GM12878 (cell line): ENCODE measurements around the gene FRAS1. TPM values are rescaled to one million over a fixed set of nuclear protein-coding genes. Genes with fewer than 3 reads are reported as not detected.

Experiments
- ATAC-seq: fragments of 200-7000 bp; cut with Tn5 transposase; 3 replicates; pipeline ENCODE4 v1.9.1; 2020; ENCODE audit warnings: mild to moderate bottlenecking, moderate library complexity
- BruUV-seq: library from RNA; stranded (reverse); fragments of 400-500 nt; replicated peaks from 2 replicates; lab custom pipeline; 2021; lab: Mats Ljungman, UMichigan
- CTCF ChIA-PET: fragments of 300-600 bp; sonication (Branson Sonifier 250); formaldehyde crosslinking; extraction: SDS; loops from one replicate; lab custom pipeline; 2021; ENCODE audit warnings: inconsistent platforms; lab: Yijun Ruan, JAX
- POLR2A ChIA-PET: fragments of 350-600 bp; formaldehyde crosslinking; extraction: SDS; loops from one replicate; lab custom pipeline; 2021; ENCODE audit warnings: inconsistent platforms; lab: Charles Lee
- RAD21 ChIA-PET: fragments of 300-600 bp; sonication (Branson Sonifier 250); formaldehyde crosslinking; loops from one replicate; lab custom pipeline; 2023; ENCODE audit warnings: antibody characterized with exemption; ENCODE audit not compliant: unreplicated experiment; lab: Charles Lee
- SMC1A ChIA-PET: fragments of 300-600 bp; sonication (Branson Sonifier 250); formaldehyde crosslinking; loops from one replicate; lab custom pipeline; 2023; ENCODE audit not compliant: unreplicated experiment, uncharacterized antibody; lab: Charles Lee
- DNase-seq: peaks from one replicate; pipeline ENCODE4 v3.0.0-alpha.2; 2011; ENCODE audit warnings: low read depth, low spot score
- FAIRE-seq: peaks from 3 replicates; lab custom pipeline; 2011; peaks lifted over from hg19 to GRCh38; lab: Jason Lieb, UNC
- H2AFZ ChIP-seq: 2 replicates; pipeline ENCODE4 v1.6.0; 2011; ENCODE audit warnings: low read depth, low read length, control low read depth; ENCODE audit not compliant: control insufficient read depth
- H3K27ac ChIP-seq: 2 replicates; pipeline ENCODE4 v1.5.1; 2011; ENCODE audit warnings: control low read depth; ENCODE audit not compliant: control insufficient read depth, insufficient read depth
- H3K27me3 ChIP-seq, 2 experiments: replicated peaks in 1 of 2; 2 replicates each; pipeline versions ENCODE4 v1.6.0 to v1.6.1; 2011; ENCODE audit warnings: low read length in 1 of 2; ENCODE audit not compliant: control insufficient read depth in 2 of 2, insufficient read depth in 2 of 2
- H3K36me3 ChIP-seq, 2 experiments: 2 replicates each; pipeline ENCODE4 v1.5.1; 2011; ENCODE audit warnings: low read length in 1 of 2; ENCODE audit not compliant: control insufficient read depth in 2 of 2, insufficient read depth in 2 of 2
- H3K4me1 ChIP-seq: 2 replicates; pipeline ENCODE4 v1.6.1; 2011; ENCODE audit warnings: mild to moderate bottlenecking, low read length, moderate library complexity, mixed read lengths; ENCODE audit not compliant: control insufficient read depth, insufficient read depth
- H3K4me2 ChIP-seq: 2 replicates; pipeline ENCODE4 v1.6.0; 2011; ENCODE audit warnings: control low read depth; ENCODE audit not compliant: control insufficient read depth, insufficient read depth
- H3K4me3 ChIP-seq: fragments of 200-600 bp; sonication (generic); 2 replicates; pipeline ENCODE4 v1.5.1; 2016
- H3K79me2 ChIP-seq: 2 replicates; pipeline ENCODE4 v1.6.0; 2011; ENCODE audit warnings: low read length; ENCODE audit not compliant: control insufficient read depth, insufficient read depth
- H3K9ac ChIP-seq: 2 replicates; pipeline ENCODE4 v1.8.0; 2011; ENCODE audit warnings: low read length, control low read depth, mixed read lengths; ENCODE audit not compliant: control insufficient read depth, insufficient read depth
- H3K9me3 ChIP-seq: replicated peaks from 3 replicates; pipeline ENCODE4 v1.5.1; 2011; ENCODE audit warnings: mild to moderate bottlenecking, low read length; ENCODE audit not compliant: control insufficient read depth, insufficient read depth
- H4K20me1 ChIP-seq: 2 replicates; pipeline ENCODE4 v1.6.0; 2011; ENCODE audit not compliant: control insufficient read depth, insufficient read depth
- CBX3 ChIP-seq: fragments of 200-600 bp; sonication (generic); IDR thresholded peaks from 2 replicates; pipeline ENCODE4 v1.6.1; 2016; ENCODE audit warnings: low read depth, borderline replicate concordance
- DPF2 ChIP-seq: fragments of 450-650 bp; IDR thresholded peaks from 2 replicates; pipeline ENCODE4 v1.6.1; 2017; ENCODE audit warnings: mild to moderate bottlenecking
- HSF1 ChIP-seq: fragments of 150-350 bp; IDR thresholded peaks from 2 replicates; pipeline ENCODE4 v1.6.1; 2014; ENCODE audit warnings: mild to moderate bottlenecking, low read depth, low read length
- RUNX3 ChIP-seq: IDR thresholded peaks from 2 replicates; pipeline ENCODE4 v1.6.1; 2012; ENCODE audit warnings: low read length, inconsistent platforms
- SUPT20H ChIP-seq: IDR thresholded peaks from 2 replicates; pipeline ENCODE4 v1.6.1; 2011; ENCODE audit warnings: low read depth, mild to moderate bottlenecking, low read length, moderate library complexity, borderline replicate concordance; ENCODE audit not compliant: control insufficient read depth
- ZBED1 ChIP-seq: IDR thresholded peaks from 2 replicates; pipeline ENCODE4 v1.6.1; 2016; ENCODE audit warnings: borderline replicate concordance
- ZBTB4 ChIP-seq: fragments of 450-650 bp; formaldehyde crosslinking; IDR thresholded peaks from 2 replicates; pipeline ENCODE4 v1.4.0; 2022; ENCODE audit warnings: mild to moderate bottlenecking, moderate library complexity
- ZNF217 ChIP-seq: fragments of 450-650 bp; IDR thresholded peaks from 2 replicates; pipeline ENCODE4 v1.6.1; 2017; ENCODE audit warnings: antibody characterized with exemption, mild to moderate bottlenecking
- in situ Hi-C: fragments of 300-500 bp; cut with MboI; formaldehyde crosslinking; loops from 9 replicates; pipeline ENCODE4 v1.14.3; 2018; ENCODE audit warnings: mixed read lengths
- intact Hi-C: fragments of 100-400 bp; cut with micrococcal nuclease; formaldehyde crosslinking; loops from one replicate; pipeline ENCODE4 v1.14.2; 2022; ENCODE audit not compliant: unreplicated experiment
- polyA plus RNA-seq, 11 experiments: library from polyadenylated mRNA; depleted of rRNA in 4 of 11; unstranded in 6 of 11; stranded (reverse) in 5 of 11; fragments of >200 nt; fragmentation: Nextera tagmentation in 4 of 11; fragmentation: Illumina TruSeq in 1 of 11; extraction: Ambion mirVana in 4 of 11; extraction: Trizol in 1 of 11; gene quantifications; 1 replicate in 1 of 11; 2 replicates in 10 of 11; pipeline versions ENCODE4 v1.2.1 to v1.2.3, GENCODE V29; 2011 to 2016; ENCODE audit warnings: inconsistent platforms in 2 of 11, missing spikeins in 2 of 11, low read depth in 1 of 11
- total RNA-seq, 4 experiments: library from RNA; depleted of rRNA in 3 of 4; stranded (reverse); fragments of >200 nt in 3 of 4; fragmentation: Illumina TruSeq in 1 of 4; extraction: Trizol in 1 of 4; gene quantifications; 2 replicates each; pipeline versions ENCODE4 v1.2.1 to v1.2.3, GENCODE V29; 2013 to 2021

Gene FRAS1
- total and polyA plus RNA-seq, 10 of the 15 experiments (the other 5 are each of a cell fraction or from before 2014, with no cell fraction given), result 0.08 to 11.7 (median 0.20) TPM

GRCh38 chr4:78410225-78410624, 353.1 kb downstream of the FRAS1 start:
- intact Hi-C loops, result no loop called here
- TF ChIP-seq RUNX3 (no peak), ZBTB4 (no peak), ZBED1 (no peak), HSF1 (no peak), DPF2 (no peak), CBX3 (no peak), ZNF217 (no peak), SUPT20H (no peak)
- Histone ChIP-seq H3K9me3 (no peaks in the 10 kb centered on the region), H3K4me1 (no peaks in the 10 kb centered on the region), H3K27me3 (no peaks in the 10 kb centered on the region), H3K4me3 (no peak overlapping the region), H4K20me1 (no peaks in the 10 kb centered on the region), H3K36me3 (no peaks in the 10 kb centered on the region), H3K4me2 (no peak overlapping the region), H3K9ac (no peak overlapping the region), H2AFZ (no peak overlapping the region), H3K79me2 (no peaks in the 10 kb centered on the region), H3K27ac (no peak overlapping the region)
- no peak for DNase-seq
- FAIRE-seq, result no peak
- ChIA-PET SMC1A (interaction anchor here (1.3 kb wide), 1 partner anchor 18 kb away, joined by 5 read pairs; no protein-coding TSS in a partner anchor), POLR2A (no interaction called here), RAD21 (interaction anchor here (0.6 kb wide), 1 partner anchor 347 kb away, joined by 3 read pairs; no protein-coding TSS in a partner anchor), CTCF (interaction anchor here (1.1 kb wide), 1 partner anchor 350 kb away, joined by 5 read pairs; no protein-coding TSS in a partner anchor)
- ATAC-seq, result no peak
- BruUV-seq, result no TSS peak
- in situ Hi-C loops, result no loop called here
